Stimulated activated CD8-positive, alpha-beta memory T cell treated with anti-CD3 and anti-CD28 coated beads, Interleukin-12 subunit alpha, Interleukin-12 subunit beta, amount 100 ng/mL, for 4 hours (primary cell): ENCODE results near the gene TEKT5.
A peak's percentile ranks its signal among the peaks of the same experiment; 100 is the strongest.
"Not testable (repeated sequence)": the region's sequence is repeated elsewhere in the genome, so short reads cannot be mapped to it uniquely, and the experiment has no call there.

Experiments used
- DNase-seq: peaks from one replicate; pipeline ENCODE4 v3.0.0-alpha.2; 2020; ENCODE audit warnings: low read depth

The TEKT5 gene

DNA sequence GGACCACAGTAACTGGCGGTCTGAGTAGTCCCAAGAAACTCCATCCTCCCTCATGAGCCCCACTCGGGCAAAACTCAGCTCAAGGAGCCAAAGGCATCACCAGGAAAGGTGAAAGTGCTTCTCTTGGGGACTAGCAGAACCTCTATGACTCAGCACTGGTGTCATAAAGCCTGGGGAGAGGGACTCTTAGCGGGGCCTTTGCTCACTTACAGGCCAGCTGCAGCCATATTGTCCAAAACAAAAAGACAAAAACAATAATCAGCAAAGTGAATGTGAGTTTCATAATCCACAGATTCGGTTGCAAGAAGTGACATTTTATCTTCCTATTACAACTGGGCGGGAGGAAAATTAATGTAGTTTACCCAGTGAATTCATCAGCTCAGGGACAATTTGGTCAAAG lies at the start of gene TEKT5:
TEKT5 (minus strand) TSS at position 101 of the 400 bp plus-strand sequence; CDS start at position 44, 57 bp downstream.
- no peak for DNase-seq

DNA sequence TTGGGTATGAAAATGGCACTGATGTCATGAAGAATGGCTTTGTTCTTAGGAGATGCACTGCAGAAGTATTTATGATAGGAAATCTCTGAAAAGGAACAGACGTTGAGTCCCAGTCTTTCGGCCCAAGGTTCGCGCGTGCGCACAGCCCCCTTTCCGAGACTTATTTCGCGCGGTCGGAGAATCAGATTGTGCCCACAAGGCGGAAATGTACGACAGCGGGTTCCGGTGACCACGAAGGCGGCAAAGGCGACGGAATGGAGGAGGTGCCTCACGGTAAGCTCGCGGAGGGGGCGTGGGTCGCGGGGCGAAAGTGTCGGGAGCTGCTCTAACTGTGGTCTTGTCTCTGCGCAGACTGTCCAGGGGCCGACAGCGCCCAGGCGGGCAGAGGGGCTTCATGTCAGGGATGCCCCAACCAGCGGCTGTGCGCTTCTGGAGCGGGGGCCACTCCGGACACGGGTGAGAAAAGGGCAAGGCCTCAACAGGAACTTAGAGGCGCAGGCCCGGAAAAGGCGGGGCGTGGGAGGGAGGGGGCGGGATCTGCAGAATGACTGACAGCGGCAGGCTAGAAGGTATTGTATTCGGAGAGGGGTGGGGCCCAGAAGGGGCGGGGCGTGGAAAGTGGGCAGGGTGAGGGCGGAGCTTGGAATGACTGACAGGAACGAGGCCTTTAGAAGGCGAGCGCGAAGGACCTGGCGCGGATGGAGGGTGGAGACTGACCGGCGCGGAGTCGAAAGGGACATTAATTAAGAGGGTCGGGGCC lies 49.1 kb upstream of the TEKT5 start, which contains the start of gene NUBP1:
NUBP1 (plus strand) TSS at position 233 of the 760 bp plus-strand sequence; CDS start at position 255, 22 bp downstream.
- DNase-seq, result peak; percentile 99

DNA sequence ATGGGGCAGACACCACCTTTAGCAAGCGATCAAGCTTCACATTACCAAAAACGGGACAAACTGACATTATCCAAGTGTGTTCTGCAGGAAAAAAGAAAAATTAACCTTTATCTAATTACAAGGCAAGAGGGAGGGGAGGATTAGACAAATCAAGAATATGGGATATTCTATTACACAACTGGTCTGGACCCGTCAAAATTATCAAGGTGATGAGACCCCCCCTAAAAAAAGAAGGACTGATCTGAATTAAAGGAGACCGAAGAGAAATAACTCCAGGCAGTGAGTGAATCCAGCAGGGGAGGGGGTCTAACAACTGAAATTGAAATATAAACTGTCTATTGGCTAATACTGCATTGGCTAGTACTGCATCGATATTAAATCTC lies 48.5 kb upstream of the TEKT5 start:
- no peak for DNase-seq

DNA sequence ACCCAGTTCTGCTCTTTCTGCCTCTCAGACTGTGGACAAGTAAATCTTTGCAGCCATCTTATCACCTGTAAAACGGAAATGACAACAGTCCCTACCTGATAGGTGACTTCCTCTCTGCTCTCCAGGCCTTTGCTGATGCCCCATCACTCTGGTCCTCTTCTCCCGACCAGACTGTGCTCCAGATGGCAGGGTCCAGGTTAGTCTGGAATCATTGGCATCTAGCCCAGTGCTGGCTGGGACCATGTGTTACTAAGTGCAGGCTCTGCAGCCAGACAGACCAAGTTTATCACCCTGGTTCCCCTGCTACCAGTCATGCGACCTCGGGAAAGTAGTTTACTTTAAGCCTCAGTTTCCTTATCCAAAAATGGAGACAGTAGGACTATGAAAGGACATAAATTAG lies 47.1 kb upstream of the TEKT5 start:
- DNase-seq, result no peak

DNA sequence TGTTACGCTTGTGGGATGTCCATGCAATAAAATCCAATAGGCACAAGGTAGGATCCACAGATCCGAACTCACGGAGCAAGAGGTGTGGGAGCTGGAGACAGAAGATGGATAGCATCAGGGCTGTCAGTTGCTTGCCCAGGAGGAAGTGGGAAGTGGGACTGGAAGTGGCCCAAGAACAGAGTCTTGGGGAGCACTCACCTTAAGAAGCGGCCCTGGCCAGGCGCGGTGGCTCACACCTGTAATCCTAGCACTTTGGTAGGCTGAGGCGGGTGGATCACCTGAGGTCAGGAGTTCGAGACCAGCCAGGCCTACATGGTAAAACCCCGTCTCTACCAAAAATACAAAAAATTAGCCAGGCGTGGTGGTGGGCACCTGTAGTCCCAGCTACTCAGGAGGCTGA lies 46.5 kb upstream of the TEKT5 start:
- DNase-seq, result not testable (repeated sequence)

DNA sequence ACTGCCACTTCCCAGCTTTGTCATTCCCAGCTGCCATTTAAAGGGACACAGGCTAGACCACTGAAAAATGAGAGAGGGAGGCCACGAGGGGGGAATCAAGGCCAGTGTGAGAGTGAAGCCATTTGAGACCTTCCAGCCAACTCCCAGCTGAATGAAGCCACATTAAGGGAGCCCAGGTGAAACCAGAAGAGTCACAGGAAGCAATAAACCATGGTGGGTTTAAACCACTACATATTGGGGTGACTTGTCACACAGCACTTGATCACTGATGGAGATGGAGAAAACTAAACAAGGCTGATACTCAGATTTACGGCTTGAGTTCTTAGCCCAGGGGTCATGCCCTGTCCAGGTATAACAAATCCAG lies 46.1 kb upstream of the TEKT5 start:
- DNase-seq, result no peak

DNA sequence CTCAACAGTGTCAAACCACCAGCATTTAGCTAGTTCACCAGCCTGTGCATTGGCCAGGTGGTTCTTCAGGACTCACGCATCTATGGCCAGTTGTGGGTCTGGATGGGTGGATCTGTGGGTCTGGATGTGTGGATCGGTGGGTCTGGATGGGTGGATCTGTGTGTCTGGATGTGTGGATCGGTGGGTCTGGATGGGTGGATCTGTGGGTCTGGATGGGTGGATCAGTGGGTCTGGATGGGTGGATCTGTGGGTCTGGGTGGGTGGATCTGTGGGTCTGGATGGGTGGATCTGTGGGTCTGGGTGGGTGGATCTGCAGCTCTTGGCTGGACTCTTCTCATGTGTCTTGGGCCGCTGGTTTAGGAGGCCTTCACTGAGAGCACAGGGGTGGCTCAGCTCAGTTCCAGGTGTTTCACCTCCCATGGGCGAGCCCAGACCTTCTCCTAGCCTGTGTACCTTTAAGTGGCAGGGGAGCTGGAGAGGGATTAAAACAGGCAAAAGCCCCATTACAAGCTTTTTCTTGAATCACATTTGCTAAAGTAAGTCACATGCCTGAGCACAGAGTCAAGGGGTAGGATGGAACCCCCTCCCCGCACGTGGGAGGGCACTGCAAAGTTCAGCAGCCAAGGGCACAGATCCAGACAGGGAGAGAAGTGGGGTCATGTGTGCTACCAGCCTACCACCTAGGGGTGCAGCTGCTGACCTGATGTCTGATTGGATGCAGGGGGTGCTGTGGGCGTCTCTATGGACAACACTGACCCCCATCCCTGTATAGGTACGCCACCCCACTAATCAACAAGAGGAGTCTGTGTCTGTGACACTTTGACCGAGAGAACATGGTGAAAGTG lies 45.5 kb upstream of the TEKT5 start:
- DNase-seq, result no peak

DNA sequence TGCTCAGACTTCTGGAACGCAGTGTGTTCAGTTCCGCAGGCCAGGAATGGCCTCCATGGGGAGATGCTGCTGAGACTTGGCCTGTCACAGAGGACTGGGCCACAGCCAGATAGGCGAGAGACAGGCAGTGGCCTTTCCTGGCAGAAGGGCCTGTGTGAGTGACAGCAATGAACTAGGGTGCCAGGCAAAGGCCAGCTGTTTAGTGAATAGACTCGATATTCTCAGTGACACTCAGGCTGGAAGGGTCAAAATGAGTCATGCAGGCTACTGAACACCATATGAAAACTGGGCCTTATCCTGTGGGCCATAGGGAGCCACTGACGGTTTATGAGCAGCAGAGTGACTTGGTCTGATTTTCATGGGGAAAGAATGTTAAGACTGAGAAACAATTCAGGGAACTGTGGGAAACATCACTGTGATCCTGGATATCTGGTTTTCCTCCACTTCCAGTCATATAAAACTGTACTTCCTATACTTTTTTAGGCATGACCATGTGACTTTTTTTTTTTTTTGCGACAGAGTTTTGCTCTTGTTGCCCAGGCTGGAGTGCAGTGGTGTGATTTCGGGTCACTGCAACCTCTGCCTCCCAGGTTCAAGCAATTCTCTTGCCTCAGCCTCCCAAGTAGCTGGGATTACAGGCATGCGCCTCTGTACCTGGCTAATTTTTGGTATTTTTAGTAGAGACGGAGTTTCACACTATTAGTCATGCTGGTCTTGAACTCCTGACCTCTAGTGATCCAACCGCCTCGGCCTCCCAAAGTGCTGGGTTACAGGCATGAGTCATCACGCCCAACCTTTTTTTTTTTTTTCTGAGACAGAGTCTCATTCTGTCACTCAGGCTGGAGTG lies 43.7 kb upstream of the TEKT5 start:
- peak; percentile 11 for DNase-seq

DNA sequence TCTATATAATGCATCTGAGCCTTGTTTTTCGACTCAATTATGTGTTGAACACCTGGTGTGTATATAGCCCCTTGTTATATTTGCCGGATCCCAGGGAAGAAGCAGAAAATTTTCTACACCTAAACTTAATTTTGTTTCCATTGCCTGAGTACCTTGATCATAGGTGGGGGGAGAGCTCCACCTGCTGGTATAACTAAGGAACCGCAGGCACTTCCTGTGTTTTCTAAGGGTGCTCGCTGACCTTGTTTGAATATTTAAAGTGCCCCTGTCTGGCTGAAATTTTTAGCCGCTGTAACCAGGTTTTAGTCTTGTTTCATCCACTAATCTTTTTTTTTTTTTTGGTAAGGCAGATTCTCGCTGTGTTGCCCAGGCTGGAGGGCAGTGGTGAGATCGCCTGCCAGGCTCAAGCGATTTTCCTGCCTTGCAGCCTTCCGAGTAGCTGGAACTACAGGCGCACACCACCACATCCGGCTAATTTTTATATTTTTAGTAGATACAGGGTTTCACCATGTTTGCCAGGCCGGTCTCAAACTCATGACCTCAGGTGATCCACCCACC lies 42.4 kb upstream of the TEKT5 start:
- DNase-seq, result peak; percentile 29

DNA sequence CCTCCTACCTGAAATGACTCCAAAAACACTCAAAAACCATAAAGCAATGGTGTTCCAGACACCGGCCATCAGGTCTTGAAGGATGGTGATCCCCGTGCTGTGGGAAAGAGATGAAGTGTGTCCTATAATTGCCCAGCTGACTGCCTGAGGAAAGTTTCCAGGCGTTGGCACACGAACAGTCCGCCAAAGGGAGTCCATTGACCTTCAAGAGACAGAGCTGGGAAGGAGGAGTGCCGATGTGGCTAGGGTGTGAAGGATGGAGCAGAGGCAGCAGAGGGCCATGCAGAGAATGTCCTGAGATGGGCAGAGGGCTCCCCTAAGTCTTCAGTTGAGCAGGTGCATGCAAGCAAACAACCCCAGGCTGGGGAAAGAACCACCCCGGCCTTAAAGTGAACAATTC lies 37.1 kb upstream of the TEKT5 start:
- DNase-seq, result no peak

DNA sequence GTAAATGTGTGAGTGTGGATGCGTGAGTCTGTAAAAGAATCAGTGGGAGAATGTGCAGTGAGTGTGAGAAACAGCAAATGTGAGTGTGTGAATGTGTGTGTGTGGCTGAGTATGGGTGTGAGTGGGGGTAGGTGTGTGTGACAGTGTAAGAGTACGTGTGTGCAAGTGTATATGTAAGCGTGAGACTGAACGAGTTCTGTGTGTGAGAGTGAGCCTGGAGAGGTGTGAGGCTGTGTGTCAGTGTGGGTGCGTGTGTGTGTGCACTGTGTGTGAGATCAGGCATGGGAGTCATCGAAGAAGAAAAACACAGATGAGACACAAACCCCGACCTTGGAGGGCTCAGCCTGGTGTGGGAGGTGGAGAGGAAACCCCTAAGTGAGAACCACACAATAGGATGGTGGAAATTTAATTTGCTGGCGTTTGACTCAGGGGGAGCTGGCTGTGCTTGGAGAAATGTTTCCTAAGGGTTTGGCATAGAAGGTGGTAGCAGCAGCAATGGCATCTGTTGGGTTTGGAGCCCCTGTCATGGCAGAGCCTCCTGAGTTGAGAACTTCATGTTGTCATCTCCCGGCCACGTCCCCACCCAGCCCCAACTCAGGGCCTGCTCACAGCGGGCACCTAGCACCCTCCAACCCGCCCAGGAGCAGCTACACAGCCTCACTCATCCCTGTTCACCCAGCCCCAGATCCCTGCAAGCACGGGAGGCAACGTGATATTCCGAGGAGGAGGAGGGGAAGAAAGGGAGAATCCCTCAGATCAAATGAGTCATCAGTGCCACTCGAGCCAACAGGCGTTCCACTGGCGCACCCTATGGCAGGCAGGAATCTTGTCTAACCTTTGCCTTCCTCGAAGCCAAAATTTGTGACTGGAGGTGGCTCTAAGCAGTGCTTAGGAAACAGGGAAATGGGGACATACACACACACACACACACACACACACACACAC lies 34.6 kb upstream of the TEKT5 start:
- no peak for DNase-seq

DNA sequence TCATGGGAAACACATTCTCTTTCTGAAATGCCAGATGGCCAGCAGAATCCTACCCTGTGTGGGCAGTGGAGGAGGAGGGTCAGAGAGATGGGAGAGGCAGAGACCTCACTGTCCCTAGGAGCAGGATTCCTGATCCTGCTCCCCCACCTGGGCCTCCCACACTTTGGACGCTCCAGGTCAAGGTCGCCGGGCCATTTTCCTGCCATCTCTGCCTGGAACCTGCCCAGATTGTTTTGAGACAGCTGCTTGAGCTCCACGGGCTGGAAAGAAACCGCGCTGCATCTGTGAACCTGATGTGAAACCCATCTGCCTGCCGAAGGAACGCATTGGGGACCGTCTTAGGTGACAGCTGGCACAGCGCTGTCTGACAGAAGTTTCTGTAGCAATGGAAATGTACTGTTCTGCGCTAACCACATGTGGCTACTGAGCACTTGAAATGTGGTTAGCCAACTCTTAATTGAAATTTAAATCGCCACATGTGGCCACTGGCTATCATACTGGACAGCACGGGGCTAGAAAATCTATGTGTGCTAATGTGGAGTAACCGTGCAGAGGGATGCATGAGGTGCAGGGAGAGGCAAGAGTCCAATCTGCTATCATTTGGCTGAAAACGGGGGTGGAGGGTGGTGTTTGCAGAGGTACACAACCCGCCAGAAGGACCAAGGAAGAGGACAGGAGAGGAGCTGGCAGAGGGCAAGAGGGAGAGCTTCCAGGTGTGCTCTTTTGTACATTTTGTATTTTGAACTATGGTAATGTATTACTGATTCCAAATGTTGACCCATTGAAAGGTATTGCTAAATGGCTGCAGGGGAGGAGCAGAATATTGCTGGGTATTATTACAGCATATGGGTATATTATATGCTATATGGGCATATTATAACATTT lies 33.5 kb upstream of the TEKT5 start:
- no peak for DNase-seq

DNA sequence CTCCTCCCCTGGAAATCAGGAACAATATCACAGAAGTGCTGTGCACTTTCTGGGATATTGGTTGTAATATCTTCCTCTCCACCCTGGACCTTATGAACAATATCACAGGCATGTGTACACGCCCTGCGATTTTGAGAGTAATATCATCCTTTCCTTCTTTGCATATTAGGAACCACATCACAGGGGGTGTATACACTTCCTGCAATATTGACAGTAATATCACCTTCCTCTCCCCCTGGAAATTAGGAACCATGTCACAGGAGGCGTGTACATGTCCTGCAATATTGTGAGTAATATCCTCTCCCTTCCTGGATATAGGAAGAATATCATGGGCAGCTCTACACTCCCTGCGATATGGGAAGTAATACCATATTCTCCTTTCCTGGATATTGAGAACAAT lies 14.2 kb upstream of the TEKT5 start:
- DNase-seq, result no peak

DNA sequence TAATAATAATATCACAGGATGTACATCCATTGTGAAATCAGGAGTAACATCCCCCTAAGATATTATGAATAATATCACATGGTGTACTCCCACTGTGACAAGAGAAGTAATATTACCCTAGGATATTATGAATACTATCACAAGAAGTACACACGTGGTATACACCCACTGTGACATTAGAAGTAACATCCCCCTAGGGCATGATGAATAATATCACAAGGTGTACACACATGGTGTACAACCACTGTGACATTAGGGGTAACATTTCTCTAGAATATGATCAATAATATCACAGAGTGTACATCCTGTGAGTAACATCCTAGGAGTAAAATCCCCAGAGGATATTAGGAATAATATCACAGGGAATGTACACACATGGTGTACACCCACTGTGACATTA lies 5.0 kb upstream of the TEKT5 start:
- DNase-seq, result no peak

DNA sequence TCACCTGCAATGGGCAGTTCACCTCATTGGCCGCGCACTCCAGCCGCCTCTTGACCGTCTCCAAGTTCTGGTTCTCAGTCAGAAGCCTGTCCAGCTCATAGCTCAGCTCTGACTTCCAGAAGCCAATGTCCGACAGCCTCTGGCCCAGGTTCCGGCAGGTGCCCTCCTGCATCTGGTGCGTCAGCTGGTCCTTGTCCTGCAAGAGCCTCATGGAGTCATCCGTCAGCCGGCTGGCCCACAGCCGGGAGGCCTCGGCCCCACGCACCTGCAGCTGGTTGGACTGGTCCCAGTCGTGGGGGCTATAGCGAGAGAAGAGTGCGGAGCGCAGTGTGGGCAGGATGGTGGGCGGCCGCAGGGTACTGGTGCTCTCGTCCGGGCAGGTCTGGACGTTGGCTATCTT lies 424 bp downstream of the TEKT5 start:
- DNase-seq, result no peak

DNA sequence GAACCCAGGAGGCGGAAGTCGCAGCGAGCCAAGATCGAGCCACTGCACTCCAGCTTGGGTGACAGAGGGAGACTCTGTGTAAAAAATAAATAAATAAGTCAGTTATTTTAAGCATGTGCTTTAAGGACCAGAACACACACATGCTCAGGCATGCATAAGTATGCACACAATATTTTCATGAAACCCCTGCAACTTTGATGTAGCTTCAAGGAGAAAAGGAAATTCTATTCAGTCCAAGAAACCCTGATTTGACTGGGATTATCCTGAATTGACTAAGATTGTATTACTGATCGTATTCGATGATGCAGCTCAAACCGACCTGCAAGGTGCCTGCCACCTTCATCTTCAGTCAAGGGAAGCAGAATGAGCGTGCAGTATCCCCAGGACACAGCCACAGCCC lies 841 bp downstream of the TEKT5 start:
- no peak for DNase-seq

DNA sequence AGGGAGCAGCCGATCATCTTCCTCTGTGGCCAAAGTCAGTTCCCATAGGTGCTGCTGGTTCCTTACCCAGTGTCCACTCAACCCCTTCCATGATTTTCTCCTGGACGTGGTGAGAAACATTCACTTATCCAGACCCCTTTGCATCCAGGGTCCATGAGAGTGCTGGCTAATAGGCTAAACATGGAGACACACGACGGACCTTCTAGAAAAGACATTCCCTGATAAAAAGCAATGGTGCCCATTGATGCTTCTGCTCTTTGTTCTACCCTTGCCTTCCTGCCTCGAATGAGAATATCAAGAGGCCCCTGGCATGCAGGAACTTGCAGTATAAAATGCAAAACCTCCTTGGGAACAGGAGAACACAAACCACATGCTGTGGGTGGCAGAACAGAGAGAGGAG lies 2.3 kb downstream of the TEKT5 start:
- DNase-seq, result no peak

DNA sequence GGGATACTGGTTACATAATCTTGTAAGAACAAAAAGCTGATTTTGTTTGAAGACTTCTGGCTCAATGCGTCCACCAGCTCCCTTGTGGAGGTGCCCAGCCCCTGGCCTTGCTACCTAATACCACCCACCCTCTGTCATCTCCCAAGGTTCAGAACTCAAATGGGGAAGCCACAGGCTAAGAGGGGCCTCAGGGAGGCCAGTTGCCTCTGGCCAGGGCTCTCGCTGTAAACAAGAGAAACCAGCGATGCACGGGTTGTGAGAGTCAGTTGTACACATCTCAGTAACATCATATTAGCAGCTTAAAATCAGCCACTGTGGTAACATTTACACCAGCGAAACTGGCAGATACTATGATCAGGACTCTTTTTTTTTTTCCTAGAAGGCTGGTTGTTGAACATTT lies 6.0 kb downstream of the TEKT5 start:
- DNase-seq, result no peak

DNA sequence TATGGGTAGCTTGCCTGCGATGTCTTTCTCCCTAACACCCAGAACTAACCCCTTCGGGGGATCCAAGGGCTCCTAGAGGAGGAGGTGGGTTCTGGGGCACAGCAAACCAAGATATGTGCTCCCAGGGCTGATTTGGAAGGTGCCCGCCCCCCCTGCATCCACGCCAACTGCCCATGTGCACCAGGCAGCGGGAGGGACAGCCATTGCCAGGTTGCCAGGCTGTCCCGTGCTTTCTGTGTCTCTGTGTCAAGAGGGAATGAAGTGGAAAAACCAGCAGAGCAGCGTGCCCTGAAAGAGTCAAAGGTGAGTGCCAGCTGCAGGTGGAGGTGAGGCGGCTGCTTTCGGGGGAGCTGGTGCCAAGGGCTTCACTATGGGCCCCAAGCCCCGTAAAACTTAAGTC lies 6.4 kb downstream of the TEKT5 start:
- DNase-seq, result no peak

DNA sequence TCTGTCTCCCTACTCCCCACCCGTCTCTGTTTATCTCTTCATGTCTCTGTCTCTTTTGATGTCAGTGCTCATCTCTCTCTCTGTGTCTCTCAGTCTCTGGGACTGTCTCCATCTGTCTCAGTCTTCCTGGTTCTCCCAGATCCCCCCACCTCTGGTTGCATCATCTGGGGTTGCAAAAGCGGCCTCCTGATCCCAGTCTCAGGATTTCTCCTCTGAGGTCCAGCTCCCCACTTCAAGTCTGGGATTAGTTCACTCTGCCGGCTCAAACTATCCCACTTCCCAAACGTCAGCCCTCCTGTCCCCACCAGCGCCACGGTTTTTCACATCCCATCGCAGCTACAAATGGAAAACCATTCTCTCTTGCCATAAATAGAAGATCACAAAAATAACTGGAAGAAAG lies 9.0 kb downstream of the TEKT5 start:
- no peak for DNase-seq
